MCF 10A (cell line): ENCODE measurements around the gene ARPIN. TPM values are rescaled to one million over a fixed set of nuclear protein-coding genes. Genes with fewer than 3 reads are reported as not detected.

ENCODE experiments used
- BruUV-seq: library from RNA; stranded (reverse); fragments of 400-500 nt; replicated peaks from 2 replicates; lab custom pipeline; 2021; lab: Mats Ljungman, UMichigan
- CTCF ChIA-PET: fragments of 300-600 bp; sonication (Branson Sonifier 250); formaldehyde crosslinking; extraction: SDS; loops from one replicate; lab custom pipeline; 2021; ENCODE audit warnings: antibody characterized with exemption, inconsistent platforms; lab: Yijun Ruan, JAX
- POLR2A ChIA-PET: fragments of 300-600, 350-650 bp; sonication (Branson Sonifier 250); formaldehyde crosslinking; extraction: SDS; loops from one replicate; lab custom pipeline; 2020; ENCODE audit warnings: antibody characterized with exemption, inconsistent platforms; lab: Yijun Ruan, JAX
- DNase-seq: peaks from one replicate; pipeline ENCODE4 v3.0.0-alpha.2; 2018; ENCODE audit not compliant: unreplicated experiment
- H3K27ac Mint-ChIP-seq: one replicate; pipeline ENCODE4 v1.8.0; 2022; ENCODE audit warnings: mild to moderate bottlenecking, low read depth, mixed read lengths; ENCODE audit not compliant: unreplicated experiment
- H3K27me3 Mint-ChIP-seq: one replicate; pipeline ENCODE4 v1.8.0; 2022; ENCODE audit warnings: mixed read lengths; ENCODE audit not compliant: insufficient read depth, unreplicated experiment
- H3K36me3 Mint-ChIP-seq: one replicate; pipeline ENCODE4 v1.8.0; 2022; ENCODE audit warnings: mild to moderate bottlenecking, moderate library complexity, mixed read lengths; ENCODE audit not compliant: insufficient read depth, unreplicated experiment
- H3K4me1 Mint-ChIP-seq: one replicate; pipeline ENCODE4 v1.8.0; 2022; ENCODE audit warnings: mixed read lengths; ENCODE audit not compliant: insufficient read depth, unreplicated experiment
- H3K4me3 Mint-ChIP-seq: one replicate; pipeline ENCODE4 v1.8.0; 2022; ENCODE audit warnings: mild to moderate bottlenecking, moderate library complexity, mixed read lengths; ENCODE audit not compliant: unreplicated experiment
- H3K9me3 Mint-ChIP-seq: one replicate; pipeline ENCODE4 v1.8.0; 2022; ENCODE audit warnings: mixed read lengths; ENCODE audit not compliant: unreplicated experiment
- CTCF ChIP-seq: fragments of 200-600 bp; IDR thresholded peaks from one replicate; pipeline ENCODE4 v1.8.0; 2022; ENCODE audit warnings: antibody characterized with exemption, mild to moderate bottlenecking; ENCODE audit not compliant: unreplicated experiment
- intact Hi-C: fragments of 100-400 bp; cut with micrococcal nuclease; formaldehyde crosslinking; loops from 2 replicates; pipeline ENCODE4 v1.14.1; 2022
- total RNA-seq: library from RNA; stranded (reverse); gene quantifications from 2 replicates; pipeline ENCODE4 v1.2.3, GENCODE V29; 2022

ARPIN gene
- total RNA-seq, 1 experiment from 2014 or later, result 7.1 TPM

- no peaks in the 10 kb centered on the region for H3K27me3 Mint-ChIP-seq
- peaks cover 15% of the 10 kb centered on the region for H3K36me3 Mint-ChIP-seq
- TF ChIP-seq CTCF, result no peak
- intact Hi-C loops, result no loop called here
- ChIA-PET POLR2A (interaction anchor here (0.7 to 1.6 kb wide), 4 partner anchors 16 to 369 kb away, joined by 3 to 7 read pairs (median 4); no protein-coding TSS in a partner anchor), CTCF (interaction anchor here (0.6 to 4.2 kb wide), 9 partner anchors 10 to 378 kb away, joined by 3 to 38 read pairs (median 4); no protein-coding TSS in a partner anchor)
- H3K9me3 Mint-ChIP-seq, result no peaks in the 10 kb centered on the region
- no peak overlapping the region for H3K27ac Mint-ChIP-seq
- no peaks in the 10 kb centered on the region for H3K4me1 Mint-ChIP-seq
- DNase-seq, result peak; percentile 9
- no peak overlapping the region for H3K4me3 Mint-ChIP-seq
- no TSS peak for BruUV-seq
These were observed 48.8 kb downstream of the ARPIN start for GRCh38 chr15:89863918-89864317.

GRCh38 chr15:89860891-89861290, 51.9 kb downstream of the ARPIN start:
- Mint-ChIP-seq H3K27me3 (no peaks in the 10 kb centered on the region), H3K27ac (no peak overlapping the region), H3K4me1 (no peaks in the 10 kb centered on the region), H3K4me3 (no peak overlapping the region), H3K36me3 (peaks cover 43% of the 10 kb centered on the region), H3K9me3 (no peaks in the 10 kb centered on the region)
- no peak for DNase-seq
- intact Hi-C loops, result no loop called here
- BruUV-seq, result no TSS peak
- CTCF ChIA-PET, result interaction anchor here (0.6 to 1.6 kb wide), 6 partner anchors 13 to 173 kb away, joined by 3 to 16 read pairs (median 5); no protein-coding TSS in a partner anchor
- POLR2A ChIA-PET, result interaction anchor here (0.7 to 1.1 kb wide), 2 partner anchors 12 to 13 kb away, joined by 3 to 4 read pairs; no protein-coding TSS in a partner anchor
- no peak for TF ChIP-seq CTCF

- no peak for DNase-seq
- Mint-ChIP-seq H3K36me3 (peaks cover 40% of the 10 kb centered on the region), H3K9me3 (no peaks in the 10 kb centered on the region), H3K4me1 (no peaks in the 10 kb centered on the region), H3K27me3 (no peaks in the 10 kb centered on the region), H3K27ac (no peak overlapping the region), H3K4me3 (no peak overlapping the region)
- no TSS peak for BruUV-seq
- ChIA-PET POLR2A (no interaction called here), CTCF (interaction anchor here (0.6 to 1.6 kb wide), 4 partner anchors 14 to 173 kb away, joined by 3 to 16 read pairs (median 6); no protein-coding TSS in a partner anchor)
- TF ChIP-seq CTCF, result no peak
- intact Hi-C loops, result no loop called here
These were observed 52.3 kb downstream of the ARPIN start for GRCh38 chr15:89860431-89860830.

GRCh38 chr15:89858661-89859458, 53.9 kb downstream of the ARPIN start:
- no TSS peak for BruUV-seq
- peaks cover 39% of the 10 kb centered on the region for H3K36me3 Mint-ChIP-seq
- H3K9me3 Mint-ChIP-seq, result no peaks in the 10 kb centered on the region
- POLR2A ChIA-PET, result no interaction called here
- H3K4me1 Mint-ChIP-seq, result no peaks in the 10 kb centered on the region
- CTCF ChIA-PET, result no interaction called here
- TF ChIP-seq CTCF, result no peak
- no peak overlapping the region for H3K4me3 Mint-ChIP-seq
- intact Hi-C loops, result no loop called here
- no peak overlapping the region for H3K27ac Mint-ChIP-seq
- H3K27me3 Mint-ChIP-seq, result no peaks in the 10 kb centered on the region
- no peak for DNase-seq
